Activated naive CD4-positive, alpha-beta T cell treated with anti-CD3 and anti-CD28 coated beads, Interleukin-2, amount 50 U/mL, for 24 hours (primary cell): ENCODE results near the gene VAMP5.
A peak's percentile ranks its signal among the peaks of the same experiment; 100 is the strongest.
"Not testable (repeated sequence)": the region's sequence is repeated elsewhere in the genome, so short reads cannot be mapped to it uniquely, and the experiment has no call there.

ENCODE experiments used
- H3K27ac Mint-ChIP-seq: one replicate; pipeline ENCODE4 v1.8.0; 2021; ENCODE audit warnings: mild to moderate bottlenecking, mixed read lengths
- H3K27me3 Mint-ChIP-seq: one replicate; pipeline ENCODE4 v1.8.0; 2021; ENCODE audit warnings: mixed read lengths
- H3K36me3 Mint-ChIP-seq: one replicate; pipeline ENCODE4 v1.8.0; 2021; ENCODE audit warnings: mixed read lengths
- H3K4me1 Mint-ChIP-seq: one replicate; pipeline ENCODE4 v1.8.0; 2021; ENCODE audit warnings: mixed read lengths
- H3K4me3 Mint-ChIP-seq: one replicate; pipeline ENCODE4 v1.8.0; 2021; ENCODE audit warnings: mild to moderate bottlenecking, mixed read lengths
- H3K9me3 Mint-ChIP-seq: one replicate; pipeline ENCODE4 v1.8.0; 2021; ENCODE audit warnings: mixed read lengths

Gene VAMP5

DNA sequence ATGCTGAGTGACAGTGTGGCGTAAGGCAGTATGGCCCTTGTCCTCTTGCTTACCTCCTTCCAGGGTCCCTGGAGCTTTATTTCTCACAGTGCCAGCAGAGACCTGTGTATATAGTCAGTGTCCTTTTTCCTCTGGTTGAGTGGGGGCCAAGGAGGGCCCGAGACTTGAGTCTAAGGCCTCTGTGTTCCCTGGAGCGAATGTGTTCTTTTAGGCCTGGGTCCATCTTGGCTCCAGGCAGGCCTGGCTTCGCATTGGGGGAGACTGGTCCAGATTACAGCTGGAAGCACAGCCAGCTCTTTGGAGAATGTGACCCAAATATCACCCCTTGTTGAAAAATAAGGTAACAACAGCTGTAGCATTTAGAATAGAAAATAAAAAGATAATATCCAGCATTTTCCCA, 5.0 kb downstream of the VAMP5 start:
- no peak overlapping the region for H3K27ac Mint-ChIP-seq
- no peaks in the 10 kb centered on the region for H3K36me3 Mint-ChIP-seq
- H3K9me3 Mint-ChIP-seq = no peaks in the 10 kb centered on the region
- H3K4me3 Mint-ChIP-seq = no peak overlapping the region
- H3K27me3 Mint-ChIP-seq = no peaks in the 10 kb centered on the region
- H3K4me1 Mint-ChIP-seq = peaks cover 44% of the 10 kb centered on the region

DNA sequence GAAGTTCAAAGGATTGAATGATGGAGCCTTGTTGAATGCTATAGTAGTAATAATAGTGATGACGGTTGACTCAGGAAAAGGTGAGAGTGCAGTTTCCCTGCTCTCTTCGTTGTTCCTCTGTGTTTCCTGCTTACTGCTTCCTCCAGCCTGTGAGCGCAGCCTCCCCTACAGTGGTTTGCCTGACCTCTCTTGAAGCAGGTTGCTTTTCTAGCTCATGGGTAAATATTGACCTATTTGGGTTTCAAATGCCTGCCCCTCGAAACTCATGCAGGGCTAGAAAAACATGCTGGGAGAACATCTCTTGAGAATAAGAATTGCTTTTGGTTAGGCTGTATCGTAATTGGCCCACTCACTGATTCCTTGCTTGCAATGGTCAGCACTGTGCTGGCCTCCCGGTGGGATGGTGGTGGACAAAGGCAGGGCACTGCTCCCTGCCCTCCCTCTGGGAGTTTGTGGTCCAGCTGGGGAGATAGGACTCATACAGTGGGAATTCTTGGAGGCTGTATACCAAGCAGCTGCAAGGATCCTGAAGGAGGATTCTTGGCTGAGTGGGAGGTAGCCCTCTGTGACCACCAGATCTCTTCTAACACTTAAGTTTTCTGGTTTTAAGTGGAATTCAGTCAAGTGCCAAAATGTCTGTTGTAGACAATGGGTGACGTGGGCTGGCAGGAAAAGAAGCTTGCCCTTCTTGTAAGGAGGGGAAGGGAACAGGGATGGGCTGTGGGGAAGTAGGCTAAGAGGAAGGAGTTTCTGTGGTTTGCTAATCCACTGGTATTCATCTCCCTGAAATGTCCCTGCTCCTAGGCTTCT, 6.0 kb downstream of the VAMP5 start:
- Mint-ChIP-seq H3K9me3 (no peaks in the 10 kb centered on the region), H3K36me3 (no peaks in the 10 kb centered on the region), H3K4me1 (peaks cover 48% of the 10 kb centered on the region), H3K4me3 (no peak overlapping the region), H3K27ac (no peak overlapping the region), H3K27me3 (no peaks in the 10 kb centered on the region)

DNA sequence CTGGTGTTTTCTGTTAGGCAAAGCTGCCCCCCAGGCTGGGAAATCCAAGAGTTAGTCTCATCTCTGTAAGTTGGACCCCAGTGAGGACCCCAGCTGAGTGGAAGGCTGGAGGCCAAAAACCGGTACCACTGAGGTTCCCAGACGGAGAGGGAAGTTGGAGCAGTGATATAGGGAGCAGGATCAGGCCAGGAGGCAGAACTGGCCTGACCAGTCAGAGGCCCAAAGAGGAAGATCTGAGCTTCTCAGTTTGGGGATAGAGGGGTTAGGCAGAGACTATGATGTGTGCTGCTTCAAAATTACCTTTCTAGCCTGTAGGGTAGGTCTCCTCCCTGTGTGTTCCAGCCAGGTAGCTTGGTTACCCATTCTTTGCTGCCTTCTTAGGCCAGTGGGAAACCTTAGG, 6.7 kb downstream of the VAMP5 start:
- Mint-ChIP-seq H3K27ac (no peak overlapping the region), H3K27me3 (no peaks in the 10 kb centered on the region), H3K4me3 (no peak overlapping the region), H3K4me1 (peaks cover 48% of the 10 kb centered on the region), H3K36me3 (no peaks in the 10 kb centered on the region), H3K9me3 (no peaks in the 10 kb centered on the region)

DNA sequence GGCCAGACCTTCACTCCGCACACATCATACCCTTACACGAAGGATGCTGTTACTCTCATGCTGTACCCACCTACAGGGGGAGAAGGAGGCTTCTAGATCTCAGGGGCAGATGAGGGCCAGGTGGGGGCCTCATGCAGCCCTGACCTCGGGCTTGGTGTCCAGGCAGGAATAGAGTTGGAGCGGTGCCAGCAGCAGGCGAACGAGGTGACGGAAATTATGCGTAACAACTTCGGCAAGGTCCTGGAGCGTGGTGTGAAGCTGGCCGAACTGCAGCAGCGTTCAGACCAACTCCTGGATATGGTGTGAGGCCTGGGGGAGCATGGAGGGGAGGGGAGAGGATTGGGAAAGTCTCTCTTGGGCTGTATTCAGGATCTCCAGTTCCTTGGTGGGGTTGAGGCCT, 7.3 kb downstream of the VAMP5 start:
- H3K4me3 Mint-ChIP-seq = no peak overlapping the region
- no peaks in the 10 kb centered on the region for H3K9me3 Mint-ChIP-seq
- no peaks in the 10 kb centered on the region for H3K27me3 Mint-ChIP-seq
- peaks cover 51% of the 10 kb centered on the region for H3K4me1 Mint-ChIP-seq
- peak overlapping the region; percentile 65 for H3K27ac Mint-ChIP-seq
- H3K36me3 Mint-ChIP-seq = no peaks in the 10 kb centered on the region

DNA sequence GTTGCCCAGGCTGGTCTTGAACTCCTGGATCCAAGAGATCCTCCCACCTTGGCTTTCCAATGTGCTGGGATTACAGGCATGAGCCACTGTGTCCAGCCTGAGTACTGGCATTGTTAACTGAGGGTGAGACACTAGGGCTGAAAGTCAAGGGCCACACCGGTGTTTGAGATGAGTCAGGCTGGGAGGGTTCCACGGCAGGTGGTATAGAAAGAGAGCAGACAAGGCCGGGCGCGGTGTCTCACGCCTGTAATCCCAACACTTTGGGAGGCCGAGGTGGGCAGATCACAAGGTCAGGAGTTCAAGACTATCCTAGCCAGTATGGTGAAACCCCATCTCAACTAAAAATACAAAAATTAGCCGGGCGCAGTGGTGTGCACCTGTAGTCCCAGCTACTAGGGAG, 8.1 kb downstream of the VAMP5 start:
- peaks cover 58% of the 10 kb centered on the region for H3K4me1 Mint-ChIP-seq
- H3K27me3 Mint-ChIP-seq, H3K27ac Mint-ChIP-seq, H3K4me3 Mint-ChIP-seq, H3K9me3 Mint-ChIP-seq, H3K36me3 Mint-ChIP-seq: not testable (repeated sequence)

DNA sequence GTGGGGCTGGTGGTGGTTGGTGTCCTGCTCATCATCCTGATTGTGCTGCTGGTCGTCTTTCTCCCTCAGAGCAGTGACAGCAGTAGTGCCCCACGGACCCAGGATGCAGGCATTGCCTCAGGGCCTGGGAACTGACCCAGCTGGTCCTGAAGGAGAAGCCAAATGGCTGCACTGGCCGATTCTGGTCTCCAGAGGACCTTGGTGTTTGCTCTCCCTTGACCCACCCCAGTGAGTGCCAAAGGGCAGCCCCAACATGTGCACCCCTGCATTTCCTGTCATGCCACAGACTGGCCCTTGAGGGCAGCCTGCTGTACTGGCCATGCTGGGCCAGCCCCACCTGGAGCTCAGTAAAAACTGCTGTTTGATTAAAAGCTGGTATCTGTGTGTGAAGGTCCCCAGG, 8.8 kb downstream of the VAMP5 start:
- Mint-ChIP-seq H3K36me3 (no peaks in the 10 kb centered on the region), H3K27me3 (no peaks in the 10 kb centered on the region), H3K27ac (no peak overlapping the region), H3K4me3 (no peak overlapping the region), H3K9me3 (no peaks in the 10 kb centered on the region), H3K4me1 (peaks cover 51% of the 10 kb centered on the region)

DNA sequence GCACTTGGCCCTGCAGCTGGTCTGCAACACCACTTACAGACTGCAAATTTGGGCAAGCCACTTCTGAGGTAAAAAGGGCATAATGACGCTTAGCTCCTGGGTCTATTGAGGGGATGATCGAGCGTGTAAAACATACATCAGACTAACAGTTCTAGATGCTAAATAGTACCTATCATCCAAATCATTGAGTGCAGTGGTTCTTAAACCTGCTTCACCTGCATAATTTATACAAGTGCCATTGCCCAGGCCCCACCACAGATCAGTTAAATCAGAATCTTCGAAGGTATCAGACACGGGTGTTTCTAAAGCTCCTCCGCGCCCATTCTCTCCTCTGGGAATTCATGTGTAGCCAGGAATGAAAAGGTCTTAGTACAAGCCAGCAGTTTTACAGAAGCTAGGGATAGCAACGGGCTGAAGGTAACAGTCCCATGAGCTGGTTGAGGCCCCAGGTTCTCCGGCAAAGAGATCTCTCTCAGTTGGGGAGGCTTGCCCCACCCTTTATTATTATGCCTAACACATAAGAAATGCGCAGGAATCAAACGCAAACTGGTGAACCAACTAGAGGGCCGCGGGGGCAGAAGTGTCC, 10.6 kb downstream of the VAMP5 start:
- peak overlapping the region; percentile 97 for H3K27ac Mint-ChIP-seq
- peaks cover 42% of the 10 kb centered on the region for H3K4me1 Mint-ChIP-seq
- H3K9me3 Mint-ChIP-seq = no peaks in the 10 kb centered on the region
- H3K27me3 Mint-ChIP-seq = no peaks in the 10 kb centered on the region
- H3K36me3 Mint-ChIP-seq = no peaks in the 10 kb centered on the region
- peak overlapping the region; percentile 99 for H3K4me3 Mint-ChIP-seq

DNA sequence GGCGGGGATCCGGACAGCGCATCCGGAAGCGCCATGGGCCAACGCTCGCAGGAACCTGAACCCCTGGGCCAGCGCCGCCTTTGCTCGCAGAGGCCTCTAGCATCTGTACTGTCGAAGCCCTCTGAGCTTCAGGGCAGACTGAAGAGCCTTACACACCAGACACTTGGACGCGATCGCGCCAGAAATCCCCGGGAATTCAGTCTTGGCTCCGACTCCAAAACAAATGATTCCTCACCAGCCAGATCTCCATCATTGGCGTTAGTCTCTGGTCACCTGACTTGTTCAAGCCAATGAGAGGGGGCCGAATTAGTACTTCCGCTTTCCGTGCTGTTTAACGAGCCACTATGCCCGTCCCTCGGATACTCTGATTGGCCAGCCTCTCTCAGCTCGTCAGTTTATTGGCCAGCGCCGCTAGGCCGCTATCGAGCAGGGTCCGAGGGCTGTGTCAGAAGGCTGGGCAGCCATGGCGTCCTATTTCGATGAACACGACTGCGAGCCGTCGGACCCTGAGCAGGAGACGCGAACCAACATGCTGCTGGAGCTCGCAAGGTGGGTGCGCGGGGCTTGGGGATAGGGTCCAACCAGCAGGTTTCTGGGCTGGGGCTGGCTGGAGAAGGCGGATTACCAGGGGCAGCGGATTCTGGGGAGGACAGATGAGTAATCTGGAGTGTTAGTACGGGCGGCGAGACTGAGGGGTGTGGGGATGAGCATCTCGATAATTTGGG, 11.2 kb downstream of the VAMP5 start, which contains the start of gene RNF181:
TSS of gene RNF181 (plus strand) at position 445 of the 725 bp plus-strand sequence. CDS start at position 464, 19 bp downstream.
- H3K4me3 Mint-ChIP-seq = peak within 1 kb of the TSS; percentile 99
- peaks cover 36% of the 10 kb centered on the region for H3K4me1 Mint-ChIP-seq
- no peaks in the 10 kb centered on the region for H3K9me3 Mint-ChIP-seq
- H3K27ac Mint-ChIP-seq = peak within 1 kb of the TSS; percentile 97
- no peaks in the 10 kb centered on the region for H3K27me3 Mint-ChIP-seq
- no peaks in the 10 kb centered on the region for H3K36me3 Mint-ChIP-seq

DNA sequence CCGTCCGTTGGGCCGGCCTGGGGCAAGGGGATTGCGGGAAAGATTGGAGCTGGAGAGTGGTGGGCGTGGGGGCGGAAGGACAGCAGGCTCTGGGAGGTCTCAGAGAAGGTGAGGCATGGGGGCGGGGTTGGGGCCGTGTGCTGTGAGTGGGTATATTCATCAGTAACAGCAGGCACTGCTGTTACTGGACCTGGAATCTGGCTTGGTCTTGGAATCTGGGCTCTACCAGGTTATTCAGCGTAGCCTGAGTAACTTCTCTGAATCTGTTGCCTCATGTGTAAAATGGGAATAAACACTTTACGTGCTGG, 11.7 kb downstream of the VAMP5 start:
- Mint-ChIP-seq H3K9me3 (no peaks in the 10 kb centered on the region), H3K27me3 (no peaks in the 10 kb centered on the region), H3K4me3 (peak overlapping the region; percentile 99), H3K4me1 (peaks cover 33% of the 10 kb centered on the region), H3K27ac (peak overlapping the region; percentile 97), H3K36me3 (no peaks in the 10 kb centered on the region)

DNA sequence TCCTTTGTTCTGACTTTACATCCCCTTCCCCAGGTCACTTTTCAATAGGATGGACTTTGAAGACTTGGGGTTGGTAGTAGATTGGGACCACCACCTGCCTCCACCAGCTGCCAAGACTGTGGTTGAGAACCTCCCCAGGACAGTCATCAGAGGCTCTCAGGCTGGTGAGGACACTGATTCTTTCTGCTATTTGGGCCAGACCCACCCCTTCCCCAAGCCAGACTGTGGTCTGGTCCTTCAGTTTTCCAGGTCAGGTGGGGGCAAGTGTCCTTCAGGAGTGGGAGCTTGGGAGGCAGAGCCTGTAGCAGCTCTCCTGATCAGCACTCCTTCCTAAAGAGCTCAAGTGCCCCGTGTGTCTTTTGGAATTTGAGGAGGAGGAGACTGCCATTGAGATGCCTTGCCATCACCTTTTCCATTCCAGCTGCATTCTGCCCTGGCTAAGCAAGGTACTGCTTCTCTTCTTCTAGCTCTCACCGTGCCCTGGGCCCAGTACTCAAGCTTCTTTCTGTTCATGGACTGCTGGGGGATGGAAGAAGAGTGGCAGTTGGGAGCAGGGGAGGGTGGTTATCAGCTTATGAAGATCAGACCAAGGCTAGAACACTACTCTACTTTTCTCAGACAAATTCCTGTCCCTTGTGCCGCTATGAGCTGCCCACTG, 12.4 kb downstream of the VAMP5 start:
- Mint-ChIP-seq H3K4me3 (peak overlapping the region; percentile 99), H3K9me3 (no peaks in the 10 kb centered on the region), H3K36me3 (no peaks in the 10 kb centered on the region), H3K27ac (peak overlapping the region; percentile 59), H3K4me1 (peaks cover 33% of the 10 kb centered on the region), H3K27me3 (no peaks in the 10 kb centered on the region)

DNA sequence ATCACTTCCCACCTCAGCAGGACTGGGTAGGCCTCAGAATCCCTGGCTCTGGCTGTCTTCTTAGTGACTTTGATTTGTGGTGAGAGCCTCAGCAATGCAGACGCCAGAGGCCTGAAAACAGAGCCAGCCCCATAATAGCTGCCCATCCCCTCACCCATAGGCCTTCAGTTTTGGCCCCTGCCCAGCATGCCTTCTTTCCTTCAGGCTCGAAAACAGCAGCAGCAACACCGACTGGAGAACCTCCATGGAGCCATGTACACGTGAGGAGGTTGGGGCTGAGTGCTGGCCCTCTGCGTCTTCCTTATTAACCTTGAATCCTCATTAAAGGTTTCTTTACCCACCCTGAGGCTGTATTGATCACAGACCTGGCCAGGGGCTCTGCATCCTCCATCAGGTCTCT, 13.0 kb downstream of the VAMP5 start:
- Mint-ChIP-seq H3K36me3 (no peaks in the 10 kb centered on the region), H3K27ac (no peak overlapping the region), H3K27me3 (no peaks in the 10 kb centered on the region), H3K9me3 (no peaks in the 10 kb centered on the region), H3K4me1 (peaks cover 33% of the 10 kb centered on the region), H3K4me3 (peak overlapping the region; percentile 99)

DNA sequence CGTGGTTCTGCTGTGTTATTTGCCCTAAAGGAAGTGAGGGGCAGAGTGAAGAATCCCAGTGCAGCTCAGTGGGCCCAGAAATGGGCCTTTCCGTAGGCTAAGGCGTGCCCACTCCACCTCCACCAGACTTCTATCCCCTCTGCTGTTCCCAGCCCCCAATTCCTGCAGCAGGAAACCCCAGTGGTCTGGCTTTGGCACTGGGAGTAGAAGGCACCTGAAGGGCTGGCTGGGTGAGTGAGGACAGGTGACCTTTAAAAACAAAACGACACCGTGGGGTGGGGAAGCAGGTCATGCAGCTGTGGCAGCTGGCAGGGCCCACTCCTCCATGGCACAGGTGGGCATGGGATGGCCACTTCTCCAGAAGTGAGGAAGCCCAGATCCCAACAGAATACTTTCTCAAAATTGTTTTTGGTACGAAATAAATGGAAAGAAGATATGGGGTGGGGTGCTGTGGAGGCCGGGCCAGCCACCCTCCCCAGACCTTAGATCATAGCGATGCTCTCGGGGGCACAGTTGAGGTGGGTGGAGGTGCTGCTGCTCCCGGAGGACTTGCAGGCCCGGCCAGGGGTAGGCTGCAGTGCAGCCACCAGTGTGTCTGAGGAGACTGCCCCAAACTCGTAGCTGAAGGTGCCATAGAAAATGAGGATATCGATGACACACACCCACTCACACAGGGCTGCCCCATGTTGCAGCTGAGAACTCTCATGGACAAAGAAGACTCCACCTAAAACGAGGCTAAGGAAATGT, 14.5 kb downstream of the VAMP5 start:
- no peak overlapping the region for H3K27ac Mint-ChIP-seq
- no peaks in the 10 kb centered on the region for H3K9me3 Mint-ChIP-seq
- no peaks in the 10 kb centered on the region for H3K27me3 Mint-ChIP-seq
- H3K4me1 Mint-ChIP-seq = peaks cover 40% of the 10 kb centered on the region
- no peak overlapping the region for H3K4me3 Mint-ChIP-seq
- H3K36me3 Mint-ChIP-seq = no peaks in the 10 kb centered on the region

DNA sequence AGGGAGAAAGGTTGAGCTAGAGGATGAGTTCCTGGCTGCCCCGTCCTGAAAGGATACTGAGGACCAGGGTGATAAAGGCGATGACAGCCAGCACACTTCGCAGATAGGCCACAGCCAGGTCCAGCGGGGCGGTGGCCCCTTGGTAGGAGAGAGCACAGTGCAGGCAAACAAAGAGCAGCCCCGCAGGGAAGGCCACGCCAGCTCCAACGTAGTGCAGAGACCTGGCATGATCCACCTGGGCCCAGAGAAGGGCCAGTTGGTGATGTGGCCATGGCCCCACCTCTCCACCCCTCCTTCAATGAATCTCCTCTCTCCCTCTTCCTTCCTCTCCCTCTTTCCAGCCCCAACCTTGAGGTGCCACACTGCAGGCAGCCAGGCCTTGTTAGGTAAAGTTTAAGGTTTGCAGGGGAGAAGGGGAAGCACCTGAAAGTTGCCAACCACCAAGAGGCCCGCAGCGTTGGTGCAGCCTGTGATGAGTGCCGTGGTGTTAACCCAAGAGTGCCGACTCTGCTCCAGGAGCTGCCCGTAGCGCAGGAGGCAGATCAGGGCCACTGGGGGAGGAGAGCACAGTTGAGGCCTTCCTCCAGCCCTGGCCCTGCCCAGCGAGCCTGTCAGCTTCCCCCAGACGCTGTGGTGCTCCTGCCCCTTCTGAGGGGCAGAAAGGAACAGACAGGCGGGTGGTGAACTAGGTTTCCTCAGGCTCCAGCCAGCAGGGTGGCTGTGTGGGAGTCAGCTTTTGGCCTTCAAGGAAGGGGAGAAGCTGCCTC, 15.4 kb downstream of the VAMP5 start:
- Mint-ChIP-seq H3K27me3 (no peaks in the 10 kb centered on the region), H3K4me3 (no peak overlapping the region), H3K4me1 (peaks cover 39% of the 10 kb centered on the region), H3K27ac (peak overlapping the region; percentile 23), H3K36me3 (no peaks in the 10 kb centered on the region), H3K9me3 (no peaks in the 10 kb centered on the region)

DNA sequence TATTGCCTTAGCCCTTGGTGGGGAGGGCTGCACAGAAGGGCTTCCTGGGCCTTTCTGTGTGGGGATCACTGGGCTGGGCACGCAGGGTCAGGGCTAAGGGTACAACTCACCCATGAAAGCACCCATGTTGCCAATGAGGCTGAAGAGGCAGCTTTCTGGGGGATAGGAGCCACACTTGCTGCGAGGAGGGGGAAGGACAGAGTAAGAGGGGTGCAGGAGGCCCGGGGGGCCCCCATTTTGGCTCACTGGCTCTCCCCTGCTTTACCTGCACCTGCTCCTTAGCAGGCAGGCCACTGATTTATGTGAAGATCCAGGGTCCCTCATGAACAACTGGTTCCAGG, 16.0 kb downstream of the VAMP5 start:
- H3K4me3 Mint-ChIP-seq = no peak overlapping the region
- H3K36me3 Mint-ChIP-seq = no peaks in the 10 kb centered on the region
- H3K27me3 Mint-ChIP-seq = no peaks in the 10 kb centered on the region
- H3K27ac Mint-ChIP-seq = no peak overlapping the region
- peaks cover 40% of the 10 kb centered on the region for H3K4me1 Mint-ChIP-seq
- H3K9me3 Mint-ChIP-seq = no peaks in the 10 kb centered on the region
